Glomerular visceral epithelial cell (primary cell): ENCODE results near the gene RTN3.
"Not testable (repeated sequence)": the region's sequence is repeated elsewhere in the genome, so short reads cannot be mapped to it uniquely, and the experiment has no call there.

Experiments
- DNase-seq: peaks from one replicate; pipeline ENCODE4 v3.0.0-alpha.2; 2016; ENCODE audit errors: extremely low spot score

The RTN3 gene, protein sequence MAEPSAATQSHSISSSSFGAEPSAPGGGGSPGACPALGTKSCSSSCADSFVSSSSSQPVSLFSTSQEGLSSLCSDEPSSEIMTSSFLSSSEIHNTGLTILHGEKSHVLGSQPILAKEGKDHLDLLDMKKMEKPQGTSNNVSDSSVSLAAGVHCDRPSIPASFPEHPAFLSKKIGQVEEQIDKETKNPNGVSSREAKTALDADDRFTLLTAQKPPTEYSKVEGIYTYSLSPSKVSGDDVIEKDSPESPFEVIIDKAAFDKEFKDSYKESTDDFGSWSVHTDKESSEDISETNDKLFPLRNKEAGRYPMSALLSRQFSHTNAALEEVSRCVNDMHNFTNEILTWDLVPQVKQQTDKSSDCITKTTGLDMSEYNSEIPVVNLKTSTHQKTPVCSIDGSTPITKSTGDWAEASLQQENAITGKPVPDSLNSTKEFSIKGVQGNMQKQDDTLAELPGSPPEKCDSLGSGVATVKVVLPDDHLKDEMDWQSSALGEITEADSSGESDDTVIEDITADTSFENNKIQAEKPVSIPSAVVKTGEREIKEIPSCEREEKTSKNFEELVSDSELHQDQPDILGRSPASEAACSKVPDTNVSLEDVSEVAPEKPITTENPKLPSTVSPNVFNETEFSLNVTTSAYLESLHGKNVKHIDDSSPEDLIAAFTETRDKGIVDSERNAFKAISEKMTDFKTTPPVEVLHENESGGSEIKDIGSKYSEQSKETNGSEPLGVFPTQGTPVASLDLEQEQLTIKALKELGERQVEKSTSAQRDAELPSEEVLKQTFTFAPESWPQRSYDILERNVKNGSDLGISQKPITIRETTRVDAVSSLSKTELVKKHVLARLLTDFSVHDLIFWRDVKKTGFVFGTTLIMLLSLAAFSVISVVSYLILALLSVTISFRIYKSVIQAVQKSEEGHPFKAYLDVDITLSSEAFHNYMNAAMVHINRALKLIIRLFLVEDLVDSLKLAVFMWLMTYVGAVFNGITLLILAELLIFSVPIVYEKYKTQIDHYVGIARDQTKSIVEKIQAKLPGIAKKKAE

DNA sequence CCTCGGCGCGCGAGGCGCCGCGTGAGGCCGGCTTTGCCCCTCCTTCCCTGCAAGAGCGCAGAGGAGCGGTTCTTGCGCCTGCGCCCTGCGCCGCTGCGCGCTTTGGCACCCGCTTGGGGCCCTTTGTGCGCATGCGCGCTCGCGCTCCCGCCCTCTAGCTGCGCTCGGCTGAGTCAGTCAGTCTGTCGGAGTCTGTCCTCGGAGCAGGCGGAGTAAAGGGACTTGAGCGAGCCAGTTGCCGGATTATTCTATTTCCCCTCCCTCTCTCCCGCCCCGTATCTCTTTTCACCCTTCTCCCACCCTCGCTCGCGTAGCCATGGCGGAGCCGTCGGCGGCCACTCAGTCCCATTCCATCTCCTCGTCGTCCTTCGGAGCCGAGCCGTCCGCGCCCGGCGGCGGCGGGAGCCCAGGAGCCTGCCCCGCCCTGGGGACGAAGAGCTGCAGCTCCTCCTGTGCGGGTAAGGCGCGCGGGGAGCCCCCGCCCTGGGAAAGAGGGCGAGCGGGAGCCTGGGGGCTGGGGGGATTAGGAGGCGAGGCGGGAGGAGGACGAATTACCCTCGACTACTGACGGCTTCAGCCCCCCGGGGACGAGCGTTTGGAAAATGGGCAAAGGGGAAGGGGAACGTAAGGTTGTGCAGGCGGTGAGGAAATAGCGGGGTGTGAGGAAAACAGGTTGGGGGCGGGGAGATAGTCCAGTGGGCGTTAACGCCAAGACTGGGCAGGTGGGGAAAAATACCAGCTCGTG is at the start of gene RTN3:
Gene RTN3, plus strand, starts transcription at position 180 of the 745 bp plus-strand sequence. Its CDS starts 137 bp downstream, at position 317.
- DNase-seq, result peak; percentile 99

DNA sequence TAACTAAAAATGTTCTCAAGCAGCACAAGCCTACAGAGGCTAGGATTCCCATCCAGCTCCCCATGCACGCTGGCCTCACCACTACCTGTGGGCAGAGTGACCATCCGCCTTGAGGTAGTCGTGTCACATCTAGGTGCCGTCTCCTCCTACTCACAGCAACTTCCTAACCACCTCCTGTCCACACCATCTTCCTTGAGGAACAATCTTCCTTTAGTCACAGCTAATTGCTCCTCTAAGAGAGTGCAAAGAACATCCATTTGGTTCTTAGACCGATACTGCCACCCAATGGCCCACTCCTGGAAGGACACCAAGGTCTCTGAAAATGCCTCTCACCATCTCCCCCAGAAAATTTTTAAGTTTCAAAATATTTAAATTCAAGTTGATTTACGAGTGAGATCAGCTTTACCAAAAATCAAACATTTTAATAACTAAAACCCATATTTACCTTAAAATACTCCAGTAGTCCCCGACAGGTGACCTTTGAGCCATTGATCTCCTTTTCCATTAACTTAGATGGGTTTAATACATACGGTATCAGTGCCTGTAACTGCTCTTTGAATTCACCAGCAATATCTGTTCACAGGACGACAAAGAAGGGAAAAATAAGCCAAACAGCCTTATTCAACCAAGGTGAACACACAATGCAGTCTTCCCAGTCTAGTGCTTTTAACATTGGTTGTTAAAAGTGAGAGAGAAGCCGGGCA is 45.4 kb upstream of the RTN3 start:
- peak; percentile 68 for DNase-seq

GRCh38 chr11:63638436-63638835 is 42.9 kb upstream of the RTN3 start:
- not testable (repeated sequence) for DNase-seq

GRCh38 chr11:63639199-63639832 is 42.0 kb upstream of the RTN3 start:
- DNase-seq, result no peak

- DNase-seq, result no peak
These were observed 39.6 kb upstream of the RTN3 start for GRCh38 chr11:63641727-63642126.

DNA sequence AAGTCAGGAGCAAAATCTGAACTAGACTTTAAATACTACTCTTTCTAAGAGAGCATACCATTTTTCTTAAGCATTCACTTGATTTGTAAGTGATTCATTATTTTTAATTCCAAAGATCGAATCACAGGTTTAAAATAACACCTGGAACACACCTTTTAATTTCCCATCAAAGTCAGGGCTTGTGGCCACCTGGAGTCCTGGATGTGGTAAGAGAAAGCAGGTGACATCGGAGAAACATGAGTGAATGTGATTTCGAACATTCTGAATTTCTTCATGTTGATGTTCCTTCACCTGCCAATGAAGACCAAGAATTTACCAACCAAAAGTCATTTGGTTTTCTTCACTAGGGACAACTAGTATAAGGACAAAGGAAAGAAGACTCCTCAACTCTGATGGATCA is 38.1 kb upstream of the RTN3 start:
- DNase-seq, result no peak

DNA sequence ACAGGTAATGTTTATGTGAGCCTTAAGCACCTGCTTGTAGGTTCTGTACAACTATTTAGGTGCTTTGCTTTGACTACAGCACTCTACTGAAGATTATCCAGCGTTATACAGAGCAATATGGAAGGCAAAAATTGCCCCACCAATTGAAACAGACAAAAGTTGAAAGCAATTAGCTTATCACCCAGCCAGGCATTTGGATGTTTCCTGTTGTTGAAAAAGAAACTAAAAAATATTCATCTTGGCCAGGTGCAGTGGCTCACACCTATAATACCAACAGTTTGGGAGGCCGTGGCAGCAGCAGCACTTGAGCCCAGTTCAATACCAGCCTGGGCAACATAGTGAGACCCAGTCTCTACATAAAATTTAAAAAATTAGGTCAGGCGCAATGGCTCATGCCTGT is 28.6 kb upstream of the RTN3 start:
- no peak for DNase-seq

- DNase-seq, result no peak
These were observed 20.3 kb upstream of the RTN3 start for GRCh38 chr11:63660972-63661371.

DNA sequence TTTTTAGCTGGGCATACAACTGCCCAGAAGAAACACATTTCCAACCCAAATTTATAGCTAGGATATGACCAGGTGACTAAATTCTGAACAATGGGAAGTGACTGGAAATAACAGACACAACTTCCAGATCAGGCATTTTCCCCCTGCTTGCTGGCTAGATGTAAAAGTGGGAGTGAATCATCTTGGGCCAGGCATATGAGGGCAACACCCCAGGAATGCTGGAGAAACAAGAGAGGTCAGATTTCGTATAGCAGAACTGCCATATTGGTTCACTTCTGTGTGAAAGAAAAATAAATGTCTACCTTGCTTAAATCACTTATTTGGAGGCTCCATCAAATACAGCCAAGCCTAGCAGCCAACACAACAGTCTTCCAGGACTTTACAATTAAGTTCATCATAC is 17.5 kb upstream of the RTN3 start:
- peak; percentile 59 for DNase-seq

- DNase-seq, result no peak
These were observed 14.4 kb upstream of the RTN3 start for GRCh38 chr11:63666874-63667273.

DNA sequence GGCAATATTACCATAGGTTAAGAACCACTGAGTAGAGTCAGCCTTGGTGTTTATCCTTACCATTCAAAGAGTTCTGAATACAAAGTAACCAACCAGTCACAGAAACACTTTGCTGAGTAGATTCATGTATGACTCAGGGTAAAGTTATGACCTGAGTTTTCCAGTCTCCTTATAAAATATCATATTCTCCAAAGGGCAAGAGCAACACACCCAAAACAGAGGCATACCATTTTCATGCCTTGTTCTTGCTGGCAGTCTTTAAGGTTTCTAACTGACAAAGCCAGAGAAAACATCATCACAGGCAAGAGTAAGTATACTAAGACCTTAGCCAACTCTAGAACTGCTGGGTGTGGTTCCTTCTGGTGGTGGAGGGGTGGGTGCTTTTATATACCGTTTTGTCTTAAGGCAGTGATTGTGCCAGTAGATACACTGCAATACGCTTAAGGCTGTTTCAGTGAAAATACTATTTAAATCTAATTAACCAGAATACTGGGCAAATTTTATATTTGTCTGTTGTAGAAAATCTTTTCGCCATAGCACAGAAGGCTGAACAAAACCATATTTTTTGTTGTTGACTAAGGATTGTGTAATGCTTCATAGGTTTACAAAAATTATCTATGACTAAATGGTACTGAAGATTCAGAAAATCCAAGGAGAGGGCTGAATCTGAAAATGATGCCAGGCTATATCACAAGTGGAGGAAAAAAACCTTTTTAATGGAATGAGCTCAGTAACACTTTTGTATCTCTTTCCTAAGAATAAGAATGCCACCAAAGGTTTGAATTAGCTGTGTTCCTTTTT is 13.1 kb upstream of the RTN3 start:
- peak; percentile 71 for DNase-seq

DNA sequence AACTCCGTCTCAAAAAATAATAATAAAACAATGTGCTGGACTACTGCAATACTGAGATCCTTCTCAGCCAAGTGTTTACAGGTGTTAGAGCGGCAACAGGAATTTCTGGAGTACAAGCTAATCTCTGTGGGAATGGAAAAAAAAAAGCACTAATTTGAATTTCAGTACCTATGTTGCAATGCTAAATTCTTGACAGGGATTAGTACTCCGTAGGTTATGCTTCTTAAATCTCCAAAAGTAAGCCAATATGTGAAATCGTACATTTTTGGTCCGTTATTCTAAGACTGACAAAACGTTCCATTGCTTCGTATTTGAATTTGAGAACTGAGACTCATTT is 11.2 kb upstream of the RTN3 start:
- no peak for DNase-seq

GRCh38 chr11:63670433-63671321 is 10.6 kb upstream of the RTN3 start:
- DNase-seq, result peak; percentile 64

- peak; percentile 93 for DNase-seq
These were observed 9.8 kb upstream of the RTN3 start, which contains the start of gene ATL3 for GRCh38 chr11:63671322-63672155. TSS of gene ATL3 (minus strand) at chr11:63671376. CDS start at chr11:63671335, 41 bp downstream.

DNA sequence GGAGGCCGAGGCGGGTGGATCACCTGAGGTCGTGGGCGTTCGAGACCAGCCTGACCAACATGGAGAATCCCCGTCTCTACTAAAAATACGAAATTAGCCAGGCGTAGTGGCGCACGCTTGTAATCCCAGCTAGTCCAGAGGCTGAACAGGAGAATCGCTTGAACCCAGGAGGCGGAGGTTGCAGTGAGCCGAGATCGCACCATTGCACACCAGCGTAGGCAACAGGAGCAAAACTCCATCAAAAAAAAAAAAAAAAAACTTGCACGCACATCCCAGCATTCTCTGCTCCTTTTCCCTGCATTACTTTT is 9.2 kb upstream of the RTN3 start:
- DNase-seq, result no peak

GRCh38 chr11:63672936-63673539 is 8.3 kb upstream of the RTN3 start:
- DNase-seq, result no peak

DNA sequence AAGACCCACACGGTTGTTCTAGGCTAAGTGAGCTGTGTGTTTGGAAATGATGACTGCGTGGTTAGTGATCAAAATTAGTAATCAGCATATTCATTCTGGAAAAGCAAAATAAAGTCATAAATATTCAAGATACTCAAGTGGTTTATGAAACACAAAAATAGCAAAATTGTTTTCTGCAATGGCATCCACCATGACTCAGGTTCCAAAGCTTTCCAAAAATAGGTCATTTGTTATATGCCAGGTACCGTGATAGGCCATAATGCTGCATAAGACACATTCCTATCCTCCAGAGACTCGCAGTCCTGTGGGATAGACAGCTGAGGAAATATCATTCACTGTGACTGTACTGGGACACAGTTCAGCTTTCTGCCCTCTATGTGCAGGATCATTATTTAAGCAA is 7.7 kb upstream of the RTN3 start:
- no peak for DNase-seq
